Activated gamma-delta T cell treated with anti-CD3 and anti-CD28 coated beads, Interleukin-2, amount 50 U/mL, for 16 hours (primary cell): Measurements from ENCODE around the gene GLT8D1.
"Not testable (repeated sequence)": the region's sequence is repeated elsewhere in the genome, so short reads cannot be mapped to it uniquely, and the experiment has no call there.

Source experiments
- DNase-seq: peaks from one replicate; pipeline ENCODE4 v3.0.0-alpha.2; 2020; ENCODE audit warnings: low read depth

The GLT8D1 gene

GRCh38 chr3:52679811-52680210 lies 25.8 kb downstream of the GLT8D1 start:
- no peak for DNase-seq

GRCh38 chr3:52679199-52679538 lies 26.4 kb downstream of the GLT8D1 start:
- no peak for DNase-seq

GRCh38 chr3:52678265-52679198 lies 27.1 kb downstream of the GLT8D1 start:
- DNase-seq = no peak

- not testable (repeated sequence) for DNase-seq
These were observed 29.4 kb downstream of the GLT8D1 start for GRCh38 chr3:52676201-52676600.

GRCh38 chr3:52671676-52672075 lies 33.9 kb downstream of the GLT8D1 start:
- DNase-seq = no peak

GRCh38 chr3:52670621-52671521 lies 34.7 kb downstream of the GLT8D1 start:
- no peak for DNase-seq

GRCh38 chr3:52663098-52663497 lies 42.5 kb downstream of the GLT8D1 start:
- DNase-seq = no peak

GRCh38 chr3:52660046-52660445 lies 45.5 kb downstream of the GLT8D1 start:
- DNase-seq = no peak

- no peak for DNase-seq
These were observed 49.7 kb downstream of the GLT8D1 start for GRCh38 chr3:52655895-52656294.

GRCh38 chr3:52651592-52651991 lies 54.0 kb downstream of the GLT8D1 start:
- no peak for DNase-seq

- DNase-seq = no peak
These were observed 55.2 kb downstream of the GLT8D1 start for GRCh38 chr3:52650439-52650838.

- DNase-seq = no peak
These were observed 56.0 kb downstream of the GLT8D1 start for GRCh38 chr3:52649461-52650210.

GRCh38 chr3:52645549-52645948 lies 60.0 kb downstream of the GLT8D1 start:
- no peak for DNase-seq
